Measurements from ENCODE around the gene PROCR. TPM values are rescaled to one million over a fixed set of nuclear protein-coding genes. Genes with fewer than 3 reads are reported as not detected.

PROCR gene
- total RNA-seq, 4 donors from 2014 or later: 16.4 to 26.6 (median 23.4) TPM

DNA sequence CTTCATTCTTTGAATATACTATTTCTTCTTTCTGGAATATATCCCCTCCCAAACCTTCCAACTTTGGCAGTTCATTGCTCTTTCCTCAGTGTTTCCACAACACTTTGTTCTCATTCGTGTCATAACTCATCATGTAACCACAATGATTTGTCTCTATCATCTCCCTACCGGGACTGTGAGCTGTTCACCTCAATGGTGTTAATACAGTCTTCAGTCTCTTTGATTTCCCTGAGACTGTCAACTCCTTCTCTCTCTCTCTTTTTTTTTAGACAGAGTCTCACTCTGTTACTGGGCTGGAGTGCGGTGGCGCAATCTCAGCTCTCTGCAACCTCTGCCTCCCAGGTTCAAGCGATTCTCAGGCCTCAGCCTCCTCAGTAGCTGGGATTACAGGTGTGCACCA lies 52.1 kb downstream of the PROCR start:
- Histone ChIP-seq H3K4me1 (no peaks in the 10 kb centered on the region), H3K9me3 (no peaks in the 10 kb centered on the region), H3K4me3 (no peak overlapping the region), H3K27ac (no peak overlapping the region), H3K27me3 (no peaks in the 10 kb centered on the region), H3K36me3 (no peaks in the 10 kb centered on the region)
- 86% methylated on average over 5 of the region's 5 CpGs for WGBS
- no peak for TF ChIP-seq EP300 (IDR thresholded peaks at IDR 0.05)
- TF ChIP-seq, protein P1, sequence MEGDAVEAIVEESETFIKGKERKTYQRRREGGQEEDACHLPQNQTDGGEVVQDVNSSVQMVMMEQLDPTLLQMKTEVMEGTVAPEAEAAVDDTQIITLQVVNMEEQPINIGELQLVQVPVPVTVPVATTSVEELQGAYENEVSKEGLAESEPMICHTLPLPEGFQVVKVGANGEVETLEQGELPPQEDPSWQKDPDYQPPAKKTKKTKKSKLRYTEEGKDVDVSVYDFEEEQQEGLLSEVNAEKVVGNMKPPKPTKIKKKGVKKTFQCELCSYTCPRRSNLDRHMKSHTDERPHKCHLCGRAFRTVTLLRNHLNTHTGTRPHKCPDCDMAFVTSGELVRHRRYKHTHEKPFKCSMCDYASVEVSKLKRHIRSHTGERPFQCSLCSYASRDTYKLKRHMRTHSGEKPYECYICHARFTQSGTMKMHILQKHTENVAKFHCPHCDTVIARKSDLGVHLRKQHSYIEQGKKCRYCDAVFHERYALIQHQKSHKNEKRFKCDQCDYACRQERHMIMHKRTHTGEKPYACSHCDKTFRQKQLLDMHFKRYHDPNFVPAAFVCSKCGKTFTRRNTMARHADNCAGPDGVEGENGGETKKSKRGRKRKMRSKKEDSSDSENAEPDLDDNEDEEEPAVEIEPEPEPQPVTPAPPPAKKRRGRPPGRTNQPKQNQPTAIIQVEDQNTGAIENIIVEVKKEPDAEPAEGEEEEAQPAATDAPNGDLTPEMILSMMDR (IDR thresholded peaks at IDR 0.05): no peak
- DNase-seq (ENCODE audit: low spot score in 2 of 2): no peak

DNA sequence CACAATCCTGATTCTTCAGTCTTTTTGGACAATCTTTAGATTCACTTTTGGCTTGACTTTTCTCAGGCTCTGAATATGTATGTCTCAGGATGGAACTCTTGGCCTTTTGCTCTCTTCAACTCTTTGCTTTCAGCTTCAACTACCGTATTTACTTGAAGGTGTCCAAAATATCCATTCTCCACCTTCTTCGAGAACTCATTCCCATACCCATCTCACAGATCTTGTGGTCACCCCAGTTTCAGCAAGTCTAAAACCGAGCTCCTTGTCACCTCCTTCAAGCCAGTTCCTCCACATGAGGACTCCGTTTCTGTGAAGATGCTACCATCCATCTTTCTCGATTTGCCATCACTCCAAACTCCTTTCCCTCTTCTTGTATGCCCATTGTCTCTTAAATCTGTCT lies 52.7 kb downstream of the PROCR start:
- no peaks in the 10 kb centered on the region for H3K27me3 ChIP-seq
- no peak overlapping the region for H3K27ac ChIP-seq
- WGBS: 96% methylated on average over 5 of the region's 5 CpGs
- no peak overlapping the region for H3K4me3 ChIP-seq
- TF ChIP-seq POLR2A (IDR thresholded peaks at IDR 0.05) (no peak), POLR2AphosphoS5 (IDR thresholded peaks at IDR 0.05) (no peak), EP300 (IDR thresholded peaks at IDR 0.05) (no peak)
- TF ChIP-seq, protein P1 (IDR thresholded peaks at IDR 0.05): no peak
- no peaks in the 10 kb centered on the region for H3K36me3 ChIP-seq
- no peaks in the 10 kb centered on the region for H3K9me3 ChIP-seq
- no peaks in the 10 kb centered on the region for H3K4me1 ChIP-seq
- no peak for DNase-seq (ENCODE audit: low spot score in 2 of 2)

DNA sequence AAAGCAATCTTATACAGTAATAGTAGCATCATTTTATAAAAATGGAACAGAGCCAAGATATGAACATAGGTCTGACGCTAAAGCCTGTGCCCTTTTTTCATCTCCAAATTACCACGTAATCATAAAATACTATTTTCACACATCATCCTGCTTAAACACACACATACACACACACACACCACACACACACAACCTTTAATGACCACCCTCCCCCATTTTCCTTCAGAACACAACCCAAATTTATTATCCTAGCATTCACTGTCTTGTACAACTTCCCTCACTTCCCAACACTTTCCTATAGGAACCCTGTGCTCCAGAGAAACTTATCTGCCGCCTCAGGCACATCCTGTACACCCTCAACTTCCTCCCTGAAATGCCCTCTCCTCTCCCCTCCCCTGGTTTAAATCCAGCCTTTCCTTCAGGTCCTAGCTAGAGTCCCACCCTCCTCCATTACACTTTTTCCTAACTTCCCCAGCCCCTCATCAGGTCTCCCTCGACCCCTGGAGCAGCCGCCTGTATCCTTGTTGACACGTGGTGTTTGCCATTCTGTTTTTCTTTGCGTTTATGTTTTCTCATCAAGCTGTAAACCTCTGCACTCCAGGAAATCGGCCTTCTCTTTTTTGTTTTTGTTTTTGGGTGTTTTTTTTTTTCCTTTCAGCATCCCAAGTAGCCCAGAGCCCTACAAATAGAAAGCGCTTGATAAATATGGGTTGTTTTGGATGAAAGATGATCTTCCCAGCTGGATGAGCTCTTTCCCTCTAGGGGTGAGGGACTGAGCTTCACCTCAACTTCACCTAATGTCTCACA lies 53.6 kb downstream of the PROCR start:
- no peaks in the 10 kb centered on the region for H3K9me3 ChIP-seq
- 55% methylated on average over 9 of the region's 9 CpGs for WGBS
- DNase-seq (ENCODE audit: low spot score in 2 of 2): no peak

DNA sequence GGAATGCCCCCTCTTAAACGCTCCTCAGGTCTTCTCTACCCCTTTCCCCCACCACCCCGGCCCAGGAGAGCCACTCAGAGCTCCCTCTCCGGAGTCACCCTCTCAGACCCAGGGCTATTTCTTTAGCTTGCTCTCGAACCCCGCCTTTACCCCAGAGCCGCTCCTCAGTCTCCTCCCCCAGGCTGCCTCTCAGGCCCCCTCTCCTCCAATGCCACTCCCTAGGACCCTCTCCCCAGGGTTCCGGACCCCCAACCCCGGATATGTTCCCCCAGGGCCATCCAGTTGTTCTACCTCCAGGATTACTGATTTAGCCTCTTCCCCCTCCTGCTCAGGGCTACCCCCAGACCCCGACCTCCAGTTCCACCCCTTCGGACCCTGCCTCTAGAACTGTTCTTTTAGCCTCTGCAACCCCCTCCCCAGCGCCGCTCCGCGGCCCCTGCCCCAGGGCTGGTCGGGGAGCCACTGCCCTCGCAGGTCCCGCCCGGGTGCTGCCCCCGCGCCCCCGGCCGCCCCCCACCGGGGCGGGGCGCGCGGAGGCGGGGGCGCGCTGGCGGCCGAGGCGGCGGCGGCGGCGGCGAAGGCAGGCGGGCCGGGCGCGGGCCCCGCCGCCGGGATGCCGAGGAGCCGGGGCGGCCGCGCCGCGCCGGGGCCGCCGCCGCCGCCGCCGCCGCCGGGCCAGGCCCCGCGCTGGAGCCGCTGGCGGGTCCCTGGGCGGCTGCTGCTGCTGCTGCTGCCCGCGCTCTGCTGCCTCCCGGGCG lies 54.4 kb downstream of the PROCR start, which contains the start of gene MMP24:
MMP24 (plus strand) TSS at position 565 of the 758 bp plus-strand sequence; CDS start at position 614, 49 bp downstream.
- no peak for DNase-seq (ENCODE audit: low spot score in 2 of 2)
- 8% methylated on average over 17 of the region's 70 CpGs for WGBS
- no peaks in the 10 kb centered on the region for H3K27me3 ChIP-seq
- TF ChIP-seq POLR2A (IDR thresholded peaks at IDR 0.05) (no peak), POLR2AphosphoS5 (IDR thresholded peaks at IDR 0.05) (no peak), EP300 (IDR thresholded peaks at IDR 0.05) (no peak)
- TF ChIP-seq, protein P1 (IDR thresholded peaks at IDR 0.05): no peak
- H3K9me3 ChIP-seq: no peaks in the 10 kb centered on the region
- no peak within 1 kb of the TSS for H3K27ac ChIP-seq
- H3K4me1 ChIP-seq: no peaks in the 10 kb centered on the region
- peak within 1 kb of the TSS; percentile 41 for H3K4me3 ChIP-seq
- no peaks in the 10 kb centered on the region for H3K36me3 ChIP-seq

More for the DNA sequence above, 53.6 kb downstream of the PROCR start:
- Histone ChIP-seq H3K4me3 (no peak overlapping the region), H3K4me1 (no peaks in the 10 kb centered on the region), H3K27me3 (no peaks in the 10 kb centered on the region), H3K36me3 (no peaks in the 10 kb centered on the region), H3K27ac (no peak overlapping the region)
- TF ChIP-seq, protein P1 (IDR thresholded peaks at IDR 0.05): no peak
- no peak for TF ChIP-seq EP300 (IDR thresholded peaks at IDR 0.05)
- no peak for TF ChIP-seq POLR2A (IDR thresholded peaks at IDR 0.05)
- TF ChIP-seq POLR2AphosphoS5 (IDR thresholded peaks at IDR 0.05): no peak

Other genes with a start within 250 kb of the PROCR start
- gene GSS, start 216.3 kb upstream of the PROCR start, total RNA-seq: 10 to 100 TPM; 56.5 to 86.7 (median 75.2) TPM
- under 1 TPM in 3 of 4 donors, not detected in 1; 0.18 to 0.97 (median 0.30) TPM for gene MYH7B, start 216.2 kb upstream of the PROCR start, total RNA-seq
- gene TRPC4AP, start 79.3 kb upstream of the PROCR start, total RNA-seq: 10 to 100 TPM; 48.4 to 87.3 (median 57.8) TPM
- gene EDEM2, start 24.7 kb upstream of the PROCR start, total RNA-seq: 10 to 100 TPM; 11.8 to 18.0 (median 13.2) TPM
- under 1 TPM in 3 of 4 donors, not detected in 1; 0.16 to 0.47 (median 0.44) TPM for gene MMP24, start 54.6 kb downstream of the PROCR start, total RNA-seq
- gene MMP24OS, start 106.0 kb downstream of the PROCR start, total RNA-seq: 10 to 100 TPM; 25.2 to 46.8 (median 35.2) TPM
- 100 to 1,000 TPM; 111 to 229 (median 174) TPM for gene EIF6, start 112.7 kb downstream of the PROCR start, total RNA-seq
- 10 to 100 TPM; 29.3 to 68.8 (median 65.0) TPM for gene FAM83C, start 120.4 kb downstream of the PROCR start, total RNA-seq
- 10 to 100 TPM; 22.5 to 85.7 (median 32.1) TPM for gene UQCC1, start 239.9 kb downstream of the PROCR start, total RNA-seq